ENCODE data around the gene AIG1.

GRCh38 chr6:143210420-143210819 lies 149.7 kb downstream of the AIG1 start:
- TF ChIP-seq CTCF (IDR thresholded peaks at IDR 0.05) (no peak), POLR2A (IDR thresholded peaks at IDR 0.05) (no peak)
